Measurements from ENCODE around the gene HLX. TPM values are rescaled to one million over a fixed set of nuclear protein-coding genes. Genes with fewer than 3 reads are reported as not detected.

The HLX gene
- total and polyA plus RNA-seq, 2 of the 13 experiments (the other 11 are each of a cell fraction or from before 2014, with no cell fraction given) = 0.30 to 0.35 TPM

DNA sequence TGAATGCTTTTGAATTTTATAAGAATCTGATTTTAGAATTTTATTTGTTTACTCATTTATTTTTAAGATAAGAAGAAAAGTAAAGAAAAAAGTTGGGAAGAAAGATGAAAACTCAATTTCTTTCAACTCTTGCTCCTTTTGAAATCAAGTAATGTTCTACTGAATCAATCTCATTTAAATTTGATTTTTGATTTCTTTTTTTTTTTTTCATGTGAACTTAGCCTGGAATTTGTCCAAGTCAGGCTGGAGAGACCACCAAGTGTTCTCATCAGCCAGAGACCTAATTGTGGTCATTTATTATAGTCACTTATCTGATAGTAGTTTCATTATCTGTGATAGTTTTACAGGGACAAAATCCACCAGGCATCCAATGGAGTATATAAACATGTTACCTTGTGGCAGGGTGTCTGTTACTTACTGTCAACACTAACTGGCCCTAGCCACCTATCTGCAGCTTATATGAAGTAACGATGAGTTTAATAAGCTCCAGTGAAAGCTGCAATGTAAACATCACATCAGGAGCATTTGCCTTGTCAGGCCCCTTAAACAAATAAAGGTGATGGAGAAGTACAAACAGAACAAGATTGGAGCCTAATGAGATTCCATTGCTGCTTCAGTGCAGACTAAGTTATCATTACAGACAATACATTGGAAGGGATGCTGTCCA lies 39.2 kb downstream of the HLX start (continued):
- TF ChIP-seq ZFY (CRISPR knock-in tag; IDR thresholded peaks at IDR 0.05) (no peak), MTF1 (CRISPR knock-in tag; IDR thresholded peaks at IDR 0.05) (no peak), ZNF432 (CRISPR knock-in tag; IDR thresholded peaks at IDR 0.05; ENCODE audit: borderline replicate concordance) (no peak), RAD51 (IDR thresholded peaks at IDR 0.05; ENCODE audit: borderline replicate concordance) (no peak), HOXD1 (CRISPR knock-in tag; IDR thresholded peaks at IDR 0.05) (no peak), SOX5 (CRISPR knock-in tag; IDR thresholded peaks at IDR 0.05; ENCODE audit: borderline replicate concordance) (no peak), MAZ (IDR thresholded peaks at IDR 0.05; ENCODE audit: borderline replicate concordance, low read depth, low read length) (no peak), MAZ (CRISPR knock-in tag; IDR thresholded peaks at IDR 0.05; ENCODE audit: low read depth) (no peak), ZNF678 (CRISPR knock-in tag; IDR thresholded peaks at IDR 0.05) (no peak), SRSF4 (IDR thresholded peaks at IDR 0.05; ENCODE audit: low read depth, low read length, poor library complexity, severe bottlenecking) (no peak), BCL6 (CRISPR knock-in tag; IDR thresholded peaks at IDR 0.05) (peak; percentile 49; the same call in 1 of the 2 replicates)
- TF ChIP-seq, protein P1, sequence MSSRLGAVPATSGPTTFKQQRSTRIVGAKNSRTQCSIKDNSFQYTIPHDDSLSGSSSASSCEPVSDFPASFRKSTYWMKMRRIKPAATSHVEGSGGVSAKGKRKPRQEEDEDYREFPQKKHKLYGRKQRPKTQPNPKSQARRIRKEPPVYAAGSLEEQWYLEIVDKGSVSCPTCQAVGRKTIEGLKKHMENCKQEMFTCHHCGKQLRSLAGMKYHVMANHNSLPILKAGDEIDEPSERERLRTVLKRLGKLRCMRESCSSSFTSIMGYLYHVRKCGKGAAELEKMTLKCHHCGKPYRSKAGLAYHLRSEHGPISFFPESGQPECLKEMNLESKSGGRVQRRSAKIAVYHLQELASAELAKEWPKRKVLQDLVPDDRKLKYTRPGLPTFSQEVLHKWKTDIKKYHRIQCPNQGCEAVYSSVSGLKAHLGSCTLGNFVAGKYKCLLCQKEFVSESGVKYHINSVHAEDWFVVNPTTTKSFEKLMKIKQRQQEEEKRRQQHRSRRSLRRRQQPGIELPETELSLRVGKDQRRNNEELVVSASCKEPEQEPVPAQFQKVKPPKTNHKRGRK (CRISPR knock-in tag; IDR thresholded peaks at IDR 0.05) = no peak
- TF ChIP-seq, protein P2, sequence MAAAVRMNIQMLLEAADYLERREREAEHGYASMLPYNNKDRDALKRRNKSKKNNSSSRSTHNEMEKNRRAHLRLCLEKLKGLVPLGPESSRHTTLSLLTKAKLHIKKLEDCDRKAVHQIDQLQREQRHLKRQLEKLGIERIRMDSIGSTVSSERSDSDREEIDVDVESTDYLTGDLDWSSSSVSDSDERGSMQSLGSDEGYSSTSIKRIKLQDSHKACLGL (CRISPR knock-in tag; IDR thresholded peaks at IDR 0.05) = no peak
- TF ChIP-seq, protein P3, sequence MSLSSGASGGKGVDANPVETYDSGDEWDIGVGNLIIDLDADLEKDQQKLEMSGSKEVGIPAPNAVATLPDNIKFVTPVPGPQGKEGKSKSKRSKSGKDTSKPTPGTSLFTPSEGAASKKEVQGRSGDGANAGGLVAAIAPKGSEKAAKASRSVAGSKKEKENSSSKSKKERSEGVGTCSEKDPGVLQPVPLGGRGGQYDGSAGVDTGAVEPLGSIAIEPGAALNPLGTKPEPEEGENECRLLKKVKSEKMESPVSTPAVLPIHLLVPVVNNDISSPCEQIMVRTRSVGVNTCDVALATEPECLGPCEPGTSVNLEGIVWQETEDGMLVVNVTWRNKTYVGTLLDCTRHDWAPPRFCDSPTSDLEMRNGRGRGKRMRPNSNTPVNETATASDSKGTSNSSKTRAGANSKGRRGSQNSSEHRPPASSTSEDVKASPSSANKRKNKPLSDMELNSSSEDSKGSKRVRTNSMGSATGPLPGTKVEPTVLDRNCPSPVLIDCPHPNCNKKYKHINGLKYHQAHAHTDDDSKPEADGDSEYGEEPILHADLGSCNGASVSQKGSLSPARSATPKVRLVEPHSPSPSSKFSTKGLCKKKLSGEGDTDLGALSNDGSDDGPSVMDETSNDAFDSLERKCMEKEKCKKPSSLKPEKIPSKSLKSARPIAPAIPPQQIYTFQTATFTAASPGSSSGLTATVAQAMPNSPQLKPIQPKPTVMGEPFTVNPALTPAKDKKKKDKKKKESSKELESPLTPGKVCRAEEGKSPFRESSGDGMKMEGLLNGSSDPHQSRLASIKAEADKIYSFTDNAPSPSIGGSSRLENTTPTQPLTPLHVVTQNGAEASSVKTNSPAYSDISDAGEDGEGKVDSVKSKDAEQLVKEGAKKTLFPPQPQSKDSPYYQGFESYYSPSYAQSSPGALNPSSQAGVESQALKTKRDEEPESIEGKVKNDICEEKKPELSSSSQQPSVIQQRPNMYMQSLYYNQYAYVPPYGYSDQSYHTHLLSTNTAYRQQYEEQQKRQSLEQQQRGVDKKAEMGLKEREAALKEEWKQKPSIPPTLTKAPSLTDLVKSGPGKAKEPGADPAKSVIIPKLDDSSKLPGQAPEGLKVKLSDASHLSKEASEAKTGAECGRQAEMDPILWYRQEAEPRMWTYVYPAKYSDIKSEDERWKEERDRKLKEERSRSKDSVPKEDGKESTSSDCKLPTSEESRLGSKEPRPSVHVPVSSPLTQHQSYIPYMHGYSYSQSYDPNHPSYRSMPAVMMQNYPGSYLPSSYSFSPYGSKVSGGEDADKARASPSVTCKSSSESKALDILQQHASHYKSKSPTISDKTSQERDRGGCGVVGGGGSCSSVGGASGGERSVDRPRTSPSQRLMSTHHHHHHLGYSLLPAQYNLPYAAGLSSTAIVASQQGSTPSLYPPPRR (CRISPR knock-in tag; IDR thresholded peaks at IDR 0.05; ENCODE audit: borderline replicate concordance) = peak; percentile 85
- TF ChIP-seq, protein P4, sequence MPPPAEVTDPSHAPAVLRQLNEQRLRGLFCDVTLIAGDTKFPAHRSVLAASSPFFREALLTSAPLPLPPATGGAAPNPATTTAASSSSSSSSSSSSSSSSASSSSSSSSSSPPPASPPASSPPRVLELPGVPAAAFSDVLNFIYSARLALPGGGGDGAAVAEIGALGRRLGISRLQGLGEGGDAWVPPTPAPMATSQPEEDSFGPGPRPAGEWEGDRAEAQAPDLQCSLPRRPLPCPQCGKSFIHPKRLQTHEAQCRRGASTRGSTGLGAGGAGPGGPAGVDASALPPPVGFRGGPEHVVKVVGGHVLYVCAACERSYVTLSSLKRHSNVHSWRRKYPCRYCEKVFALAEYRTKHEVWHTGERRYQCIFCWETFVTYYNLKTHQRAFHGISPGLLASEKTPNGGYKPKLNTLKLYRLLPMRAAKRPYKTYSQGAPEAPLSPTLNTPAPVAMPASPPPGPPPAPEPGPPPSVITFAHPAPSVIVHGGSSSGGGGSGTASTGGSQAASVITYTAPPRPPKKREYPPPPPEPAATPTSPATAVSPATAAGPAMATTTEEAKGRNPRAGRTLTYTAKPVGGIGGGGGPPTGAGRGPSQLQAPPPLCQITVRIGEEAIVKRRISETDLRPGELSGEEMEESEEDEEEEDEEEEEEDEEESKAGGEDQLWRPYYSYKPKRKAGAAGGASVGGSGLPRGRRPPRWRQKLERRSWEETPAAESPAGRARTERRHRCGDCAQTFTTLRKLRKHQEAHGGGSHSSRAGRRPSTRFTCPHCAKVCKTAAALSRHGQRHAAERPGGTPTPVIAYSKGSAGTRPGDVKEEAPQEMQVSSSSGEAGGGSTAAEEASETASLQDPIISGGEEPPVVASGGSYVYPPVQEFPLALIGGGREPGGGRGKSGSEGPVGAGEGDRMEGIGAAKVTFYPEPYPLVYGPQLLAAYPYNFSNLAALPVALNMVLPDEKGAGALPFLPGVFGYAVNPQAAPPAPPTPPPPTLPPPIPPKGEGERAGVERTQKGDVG (CRISPR knock-in tag; IDR thresholded peaks at IDR 0.05; ENCODE audit: borderline replicate concordance) = no peak
- TF ChIP-seq, protein P5, sequence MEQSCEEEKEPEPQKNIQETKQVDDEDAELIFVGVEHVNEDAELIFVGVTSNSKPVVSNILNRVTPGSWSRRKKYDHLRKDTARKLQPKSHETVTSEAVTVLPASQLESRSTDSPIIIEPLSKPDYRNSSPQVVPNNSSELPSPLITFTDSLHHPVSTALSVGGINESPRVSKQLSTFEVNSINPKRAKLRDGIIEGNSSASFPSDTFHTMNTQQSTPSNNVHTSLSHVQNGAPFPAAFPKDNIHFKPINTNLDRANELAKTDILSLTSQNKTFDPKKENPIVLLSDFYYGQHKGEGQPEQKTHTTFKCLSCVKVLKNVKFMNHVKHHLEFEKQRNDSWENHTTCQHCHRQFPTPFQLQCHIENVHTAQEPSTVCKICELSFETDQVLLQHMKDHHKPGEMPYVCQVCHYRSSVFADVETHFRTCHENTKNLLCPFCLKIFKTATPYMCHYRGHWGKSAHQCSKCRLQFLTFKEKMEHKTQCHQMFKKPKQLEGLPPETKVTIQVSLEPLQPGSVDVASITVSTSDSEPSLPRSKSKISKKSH (CRISPR knock-in tag; IDR thresholded peaks at IDR 0.05; ENCODE audit: borderline replicate concordance) = no peak

All from HepG2 (cell line).